BLaER1 treated with 17β-estradiol and CSF1 and Interleukin-3, amounts not matched to agents 10 nM and 100 nM (cell line): ENCODE data around the gene AKR1E2.
"Not testable (repeated sequence)": the region's sequence is repeated elsewhere in the genome, so short reads cannot be mapped to it uniquely, and the experiment has no call there.

Source experiments
- H3K27ac ChIP-seq, 11 experiments: shearing (Covaris generic); formaldehyde crosslinking; 2 replicates each; pipeline ENCODE4 v1.8.1; 2022
- H3K27me3 ChIP-seq, 11 experiments: shearing (Covaris generic); formaldehyde crosslinking; 2 replicates each; pipeline ENCODE4 v1.8.1; 2022
- H3K36me3 ChIP-seq, 11 experiments: shearing (Covaris generic); formaldehyde crosslinking; 2 replicates each; pipeline ENCODE4 v1.8.1; 2022
- H3K4me1 ChIP-seq, 10 experiments: shearing (Covaris generic); formaldehyde crosslinking; 2 replicates each; pipeline ENCODE4 v1.8.1; 2022
- H3K4me2 ChIP-seq, 11 experiments: shearing (Covaris generic); formaldehyde crosslinking; 2 replicates each; pipeline ENCODE4 v1.8.1; 2022
- H3K4me3 ChIP-seq, 10 experiments: shearing (Covaris generic); formaldehyde crosslinking; 2 replicates each; pipeline ENCODE4 v1.8.1; 2022
- H3K9ac ChIP-seq, 11 experiments: shearing (Covaris generic); formaldehyde crosslinking; 2 replicates each; pipeline ENCODE4 v1.8.1; 2022
- H3K9me3 ChIP-seq, 11 experiments: shearing (Covaris generic); formaldehyde crosslinking; replicated peaks in 1 of 11; 2 replicates each; pipeline ENCODE4 v1.8.1; 2022
- H4K20me1 ChIP-seq, 11 experiments: shearing (Covaris generic); formaldehyde crosslinking; 2 replicates each; pipeline ENCODE4 v1.8.1; 2022
- Cebpa-rat ChIP-seq, 11 experiments: shearing (Covaris generic); IDR thresholded peaks; 2 replicates each; pipeline ENCODE4 v1.8.1; 2022

AKR1E2 gene

GRCh38 chr10:4809156-4809555 is 16.9 kb upstream of the AKR1E2 start:
- no peak overlapping the region for H3K27ac ChIP-seq
- H3K9ac ChIP-seq, result no peak overlapping the region

GRCh38 chr10:4810092-4810491 is 15.9 kb upstream of the AKR1E2 start:
- Histone ChIP-seq H3K9me3 (no peaks in the 10 kb centered on the region), H3K36me3 (no peaks in the 10 kb centered on the region), H3K9ac (no peak overlapping the region), H3K27ac (no peak overlapping the region), H3K27me3 (no peaks in the 10 kb centered on the region), H3K4me2 (no peak overlapping the region), H3K4me3 (no peak overlapping the region), H4K20me1 (no peaks in the 10 kb centered on the region), H3K4me1 (peaks cover 0 to 54% (median 7%) of the 10 kb centered on the region in 10 experiments; a peak in 12 of 20 replicates)
- TF ChIP-seq Cebpa-rat (IDR thresholded peaks at IDR 0.05), result no peak

More at GRCh38 chr10:4809156-4809555, 16.9 kb upstream of the AKR1E2 start:
- H3K4me1 ChIP-seq, result peaks cover 0 to 56% (median 4%) of the 10 kb centered on the region in 10 experiments; a peak in 11 of 20 replicates
- H3K27me3 ChIP-seq, result no peaks in the 10 kb centered on the region
- no peaks in the 10 kb centered on the region for H4K20me1 ChIP-seq
- no peaks in the 10 kb centered on the region for H3K9me3 ChIP-seq
- TF ChIP-seq Cebpa-rat (IDR thresholded peaks at IDR 0.05), result no peak
- no peaks in the 10 kb centered on the region for H3K36me3 ChIP-seq
- H3K4me2 ChIP-seq, result no peak overlapping the region
- no peak overlapping the region for H3K4me3 ChIP-seq

DNA sequence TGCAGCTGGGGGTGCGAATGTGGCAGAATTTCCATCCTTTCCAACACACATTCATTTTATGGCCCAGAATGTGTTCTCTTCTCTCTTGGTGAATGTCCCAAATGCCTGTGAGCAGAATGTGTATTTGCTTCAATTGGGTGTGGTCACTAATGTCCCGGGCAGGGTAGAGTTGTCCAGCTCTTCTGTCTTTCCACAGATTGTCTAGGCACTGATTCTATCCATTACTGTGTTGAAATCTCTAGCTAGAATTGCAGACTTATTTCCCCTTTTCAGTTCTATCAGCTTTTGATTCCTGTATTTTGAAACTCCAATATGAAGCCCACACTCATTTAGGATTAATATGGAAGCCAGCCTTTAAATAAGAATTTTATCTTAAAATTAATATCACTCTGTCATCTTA is 14.0 kb upstream of the AKR1E2 start:
- Histone ChIP-seq H3K9me3 (no peaks in the 10 kb centered on the region), H3K27ac (peak overlapping the region in 2 of 11 experiments; percentile 30 to 48; a peak in 3 of 22 replicates), H3K4me1 (peaks cover 0 to 53% (median 8%) of the 10 kb centered on the region in 10 experiments; a peak in 12 of 20 replicates), H3K9ac (no peak overlapping the region), H3K4me2 (peak overlapping the region in 4 of 11 experiments; percentile 48 to 81 (median 72); a peak in 8 of 22 replicates), H3K36me3 (no peaks in the 10 kb centered on the region), H3K4me3 (no peak overlapping the region), H3K27me3 (no peaks in the 10 kb centered on the region), H4K20me1 (no peaks in the 10 kb centered on the region)
- TF ChIP-seq Cebpa-rat (IDR thresholded peaks at IDR 0.05), result no peak

DNA sequence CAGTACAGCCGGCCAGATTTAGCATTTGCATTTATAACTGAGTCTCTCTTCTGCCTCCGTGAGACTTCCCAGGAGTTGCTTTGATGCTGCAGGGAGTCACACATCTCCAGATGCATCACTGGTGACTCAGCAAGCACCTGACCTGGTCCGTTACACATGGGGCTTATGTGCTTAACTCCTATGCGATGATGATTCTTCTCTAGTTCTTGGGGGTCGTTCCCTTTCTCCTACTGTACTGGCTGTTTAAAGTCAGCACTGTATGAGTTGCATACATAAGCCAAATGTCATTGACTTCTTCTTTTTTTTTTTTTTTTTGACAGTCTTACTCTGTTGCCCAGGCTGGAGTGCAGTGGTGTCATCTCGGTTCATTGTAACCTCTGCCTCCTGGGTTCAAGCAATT is 13.0 kb upstream of the AKR1E2 start:
- Histone ChIP-seq H3K9ac (no peak overlapping the region), H4K20me1 (no peaks in the 10 kb centered on the region), H3K27ac (no peak overlapping the region; a peak in 1 of 22 replicates), H3K36me3 (no peaks in the 10 kb centered on the region), H3K9me3 (no peaks in the 10 kb centered on the region), H3K27me3 (no peaks in the 10 kb centered on the region), H3K4me1 (peaks cover 0 to 43% (median 8%) of the 10 kb centered on the region in 10 experiments; a peak in 12 of 20 replicates), H3K4me2 (peak overlapping the region in 3 of 11 experiments; percentile 66 to 81 (median 77); a peak in 4 of 22 replicates), H3K4me3 (no peak overlapping the region)
- TF ChIP-seq Cebpa-rat (IDR thresholded peaks at IDR 0.05), result no peak

- no peaks in the 10 kb centered on the region for H3K9me3 ChIP-seq
- H3K4me2 ChIP-seq, result peak overlapping the region in 2 of 11 experiments; percentile 77 to 81; a peak in 4 of 22 replicates
- H3K4me1 ChIP-seq, result peaks cover 0 to 39% (median 6%) of the 10 kb centered on the region in 10 experiments; a peak in 9 of 20 replicates
- H4K20me1 ChIP-seq, result no peaks in the 10 kb centered on the region
- H3K36me3 ChIP-seq, result no peaks in the 10 kb centered on the region
- no peaks in the 10 kb centered on the region for H3K27me3 ChIP-seq
- H3K9ac ChIP-seq, result no peak overlapping the region
- TF ChIP-seq Cebpa-rat (IDR thresholded peaks at IDR 0.05), result no peak
- H3K4me3 ChIP-seq, result no peak overlapping the region
- H3K27ac ChIP-seq, result peak overlapping the region in 2 of 11 experiments; percentile 55 to 61; a peak in 1 of 22 replicates
Measured at GRCh38 chr10:4813496-4813895, 12.5 kb upstream of the AKR1E2 start.

DNA sequence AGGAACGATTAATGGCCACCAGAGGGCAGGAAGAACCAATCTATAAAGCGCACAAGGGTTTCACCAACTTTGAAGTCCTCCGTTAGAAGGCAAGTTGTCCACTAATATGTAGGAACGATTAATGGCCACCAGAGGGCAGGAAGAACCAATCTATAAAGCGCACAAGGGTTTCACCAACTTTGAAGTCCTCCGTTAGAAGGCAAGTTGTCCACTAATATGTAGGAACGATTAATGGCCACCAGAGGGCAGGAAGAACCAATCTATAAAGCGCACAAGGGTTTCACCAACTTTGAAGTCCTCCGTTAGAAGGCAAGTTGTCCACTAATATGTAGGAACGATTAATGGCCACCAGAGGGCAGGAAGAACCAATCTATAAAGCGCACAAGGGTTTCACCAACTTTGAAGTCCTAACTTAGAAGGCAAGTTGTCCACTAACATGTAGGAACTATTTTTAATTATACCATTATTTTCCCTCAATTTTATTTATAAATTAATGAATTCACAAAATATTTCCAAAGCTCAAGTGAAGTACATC is 10.3 kb upstream of the AKR1E2 start:
- not testable (repeated sequence) for H4K20me1 ChIP-seq, H3K9ac ChIP-seq

DNA sequence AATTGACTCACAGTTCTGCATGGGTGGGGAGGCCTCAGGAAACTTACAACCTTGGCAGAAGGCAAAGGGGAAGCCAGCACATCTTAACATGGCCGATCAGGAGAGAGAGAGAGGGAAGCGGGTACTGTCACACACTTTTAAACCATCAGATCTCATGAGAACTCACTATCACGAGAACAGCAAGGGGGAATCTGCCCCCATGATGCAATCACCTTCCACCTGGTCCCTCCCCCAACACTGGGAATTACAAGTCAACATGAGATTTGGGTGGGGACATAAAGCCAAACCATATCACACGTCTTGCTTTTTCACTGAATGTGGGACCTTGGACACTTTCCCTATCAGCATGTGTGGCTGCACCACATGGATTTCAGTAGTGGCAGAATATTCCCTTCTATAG is 9.0 kb upstream of the AKR1E2 start:
- no peak overlapping the region for H3K4me3 ChIP-seq

More for the DNA sequence above, 10.3 kb upstream of the AKR1E2 start:
- not testable (repeated sequence) for H3K4me3 ChIP-seq, H3K36me3 ChIP-seq, H3K9me3 ChIP-seq, H3K4me2 ChIP-seq, H3K27me3 ChIP-seq, H3K27ac ChIP-seq
- peaks cover 0 to 44% (median 6%) of the 10 kb centered on the region in 10 experiments; a peak in 9 of 20 replicates for H3K4me1 ChIP-seq

GRCh38 chr10:4819067-4819466 is 6.9 kb upstream of the AKR1E2 start:
- H3K27ac ChIP-seq, result no peak overlapping the region
- TF ChIP-seq Cebpa-rat (IDR thresholded peaks at IDR 0.05), result no peak
- no peaks in the 10 kb centered on the region for H3K9me3 ChIP-seq
- no peak overlapping the region for H3K4me2 ChIP-seq
- no peaks in the 10 kb centered on the region for H4K20me1 ChIP-seq
- no peak overlapping the region for H3K9ac ChIP-seq
- H3K36me3 ChIP-seq, result no peaks in the 10 kb centered on the region
- H3K4me3 ChIP-seq, result no peak overlapping the region
- H3K27me3 ChIP-seq, result no peaks in the 10 kb centered on the region
- H3K4me1 ChIP-seq, result peaks cover 0 to 27% (median 5%) of the 10 kb centered on the region in 10 experiments; a peak in 9 of 20 replicates

More for the DNA sequence above, 9.0 kb upstream of the AKR1E2 start:
- no peaks in the 10 kb centered on the region for H4K20me1 ChIP-seq
- no peaks in the 10 kb centered on the region for H3K36me3 ChIP-seq
- no peak overlapping the region for H3K27ac ChIP-seq
- no peaks in the 10 kb centered on the region for H3K27me3 ChIP-seq
- no peak overlapping the region for H3K9ac ChIP-seq
- TF ChIP-seq Cebpa-rat (IDR thresholded peaks at IDR 0.05), result no peak
- no peaks in the 10 kb centered on the region for H3K9me3 ChIP-seq
- H3K4me2 ChIP-seq, result no peak overlapping the region
- H3K4me1 ChIP-seq, result peaks cover 0 to 43% (median 6%) of the 10 kb centered on the region in 10 experiments; a peak in 9 of 20 replicates

DNA sequence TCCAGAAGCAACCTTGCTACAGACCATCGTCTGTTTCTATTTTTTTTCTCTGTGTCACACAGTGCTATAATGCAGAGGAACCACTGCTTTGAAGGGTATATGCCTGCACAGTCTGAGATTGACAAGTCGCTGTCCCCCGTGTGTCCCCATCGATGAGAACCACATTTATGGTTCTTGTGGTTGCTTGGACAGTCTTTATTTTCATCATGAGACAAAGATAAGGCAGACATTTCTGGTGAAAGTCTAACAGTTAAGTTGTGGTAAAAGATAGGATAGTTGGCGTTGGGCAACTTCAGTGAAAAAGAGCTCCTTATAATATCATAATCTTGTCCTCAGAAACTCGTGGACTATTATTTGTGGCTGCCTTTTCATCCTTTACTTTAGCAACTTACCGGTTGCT is 6.3 kb upstream of the AKR1E2 start:
- H3K4me1 ChIP-seq, result peaks cover 0 to 21% (median 4%) of the 10 kb centered on the region in 10 experiments; a peak in 9 of 20 replicates
- 0 out of 22 replicates have a peak, but pooled peaks cover 0 to under 1% (median 0%) of the 10 kb centered on the region in 11 experiments for H3K9me3 ChIP-seq
- no peak overlapping the region for H3K9ac ChIP-seq
- H3K27ac ChIP-seq, result no peak overlapping the region
- H4K20me1 ChIP-seq, result no peaks in the 10 kb centered on the region
- no peaks in the 10 kb centered on the region for H3K36me3 ChIP-seq
- no peak for TF ChIP-seq Cebpa-rat (IDR thresholded peaks at IDR 0.05)
- no peak overlapping the region for H3K4me3 ChIP-seq
- peaks cover 0 to 4% (median 0%) of the 10 kb centered on the region in 11 experiments; a peak in 7 of 22 replicates for H3K27me3 ChIP-seq
- H3K4me2 ChIP-seq, result no peak overlapping the region
